ENCODE measurements around the gene RIN1. TPM values are rescaled to one million over a fixed set of nuclear protein-coding genes. Genes with fewer than 3 reads are reported as not detected.
A peak's percentile ranks its signal among the peaks of the same experiment; 100 is the strongest.
"Not testable (repeated sequence)": the region's sequence is repeated elsewhere in the genome, so short reads cannot be mapped to it uniquely, and the experiment has no call there.

Gene RIN1
- total RNA-seq, 4 donors from 2014 or later: 22.3 to 37.2 (median 27.6) TPM

- H3K4me1 ChIP-seq: peaks cover 29 to 65% (median 38%) of the 10 kb centered on the region in 3 donors
- 0 to 5% methylated on average over 7 to 8 of the region's 52 CpGs for WGBS, 2 donors
- no peak for TF ChIP-seq CTCF (IDR thresholded peaks at IDR 0.05)
- peak in 2 of 4 donors; percentile 27 to 57 for TF ChIP-seq POLR2A (IDR thresholded peaks at IDR 0.05)
- H3K27ac ChIP-seq: peak overlapping the region; percentile 83 to 92 (median 89)
- H3K9me3 ChIP-seq: no peaks in the 10 kb centered on the region
- peaks cover 0 to 32% (median 0%) of the 10 kb centered on the region in 4 donors for H3K27me3 ChIP-seq
- H3K4me3 ChIP-seq: peak overlapping the region; percentile 31 to 68 (median 60)
- intact Hi-C loops (cut with DNase I): no loop called here
- no peaks in the 10 kb centered on the region for H3K36me3 ChIP-seq
- DNase-seq: peak; percentile 93
Measured at GRCh38 chr11:66312549-66313320, 23.5 kb downstream of the RIN1 start.

GRCh38 chr11:66311965-66312548 is 24.2 kb downstream of the RIN1 start:
- intact Hi-C loops (cut with DNase I): no loop called here
- Histone ChIP-seq H3K4me3 (peak overlapping the region; percentile 31 to 68 (median 60)), H3K9me3 (no peaks in the 10 kb centered on the region), H3K27ac (peak overlapping the region; percentile 83 to 92 (median 89)), H3K27me3 (peaks cover 0 to 29% (median 0%) of the 10 kb centered on the region in 4 donors), H3K4me1 (peaks cover 23 to 58% (median 31%) of the 10 kb centered on the region in 3 donors), H3K36me3 (no peaks in the 10 kb centered on the region)
- TF ChIP-seq POLR2A (IDR thresholded peaks at IDR 0.05) (peak in 2 of 4 donors; percentile 36 to 53), CTCF (IDR thresholded peaks at IDR 0.05) (peak; percentile 9 to 98 (median 90))
- peak; percentile 92 for DNase-seq
- WGBS, 2 donors: 1 to 2% methylated on average over 29 to 38 of the region's 44 CpGs

GRCh38 chr11:66311470-66311964 is 24.7 kb downstream of the RIN1 start:
- no peaks in the 10 kb centered on the region for H3K9me3 ChIP-seq
- peak overlapping the region; percentile 31 to 68 (median 60) for H3K4me3 ChIP-seq
- peak overlapping the region; percentile 83 to 92 (median 89) for H3K27ac ChIP-seq
- intact Hi-C loops (cut with DNase I): no loop called here
- no peak for DNase-seq
- 5 to 7% methylated on average over 12 to 19 of the region's 26 CpGs for WGBS, 2 donors
- TF ChIP-seq POLR2A (IDR thresholded peaks at IDR 0.05): no peak
- TF ChIP-seq CTCF (IDR thresholded peaks at IDR 0.05): peak in 2 of 6 experiments; percentile 85 to 91
- H3K27me3 ChIP-seq: peaks cover 0 to 23% (median 0%) of the 10 kb centered on the region in 4 donors
- peaks cover 17 to 53% (median 26%) of the 10 kb centered on the region in 3 donors for H3K4me1 ChIP-seq
- no peaks in the 10 kb centered on the region for H3K36me3 ChIP-seq

GRCh38 chr11:66310803-66311440 is 25.3 kb downstream of the RIN1 start:
- Histone ChIP-seq H3K27ac (peak overlapping the region in 1 of 4 donors; percentile 92), H3K4me1 (peaks cover 11 to 47% (median 20%) of the 10 kb centered on the region in 3 donors), H3K27me3 (peaks cover 0 to 17% (median 0%) of the 10 kb centered on the region in 4 donors)
- intact Hi-C loops (cut with DNase I); DNase-seq; H3K4me3 ChIP-seq; H3K9me3 ChIP-seq; H3K36me3 ChIP-seq: not testable (repeated sequence)
- 75 to 80% methylated on average over 18 of the region's 18 CpGs for WGBS, 2 donors

- H3K27ac ChIP-seq: no peak overlapping the region
- 51 to 63% methylated on average over 3 to 4 of the region's 8 CpGs for WGBS, 2 donors
- no peak overlapping the region for H3K4me3 ChIP-seq
- intact Hi-C loops (cut with DNase I): no loop called here
- H3K36me3 ChIP-seq: no peaks in the 10 kb centered on the region
- DNase-seq: no peak
- H3K27me3 ChIP-seq: peaks cover 0 to 11% (median 0%) of the 10 kb centered on the region in 4 donors
- TF ChIP-seq POLR2A (IDR thresholded peaks at IDR 0.05) (no peak), CTCF (IDR thresholded peaks at IDR 0.05) (no peak)
- no peaks in the 10 kb centered on the region for H3K9me3 ChIP-seq
- peaks cover 11 to 42% (median 18%) of the 10 kb centered on the region in 3 donors for H3K4me1 ChIP-seq
Measured at GRCh38 chr11:66310324-66310723, 25.9 kb downstream of the RIN1 start.
